ENCODE data around the gene RASA3. TPM values are rescaled to one million over a fixed set of nuclear protein-coding genes. Genes with fewer than 3 reads are reported as not detected.

RASA3 gene
- total RNA-seq, 1 experiment from 2014 or later = 18.6 TPM

- CTCF ChIA-PET = no interaction called here
- H3K36me3 ChIP-seq (ENCODE audit: control insufficient read depth in 1 of 2, insufficient read depth in 2 of 2, low read length in 2 of 2) = no peaks in the 10 kb centered on the region
- no peaks in the 10 kb centered on the region for H3K9me2 ChIP-seq (ENCODE audit: insufficient read depth)
- H3K27me3 ChIP-seq (ENCODE audit: insufficient read depth, low read length) = no peaks in the 10 kb centered on the region
- RAD21 ChIA-PET (ENCODE audit: low non-redundant PET in 1 of 2, low total read pairs in 2 of 2, uncharacterized antibody in 2 of 2, unreplicated experiment in 2 of 2) = no interaction called here
- no peaks in the 10 kb centered on the region; a peak in 1 of 4 replicates for H3K9me3 ChIP-seq (ENCODE audit: control insufficient read depth in 1 of 2, insufficient read depth in 1 of 2, low read depth in 1 of 2, low read length in 2 of 2)
- no peaks in the 10 kb centered on the region for H3K4me1 ChIP-seq (ENCODE audit: control insufficient read depth in 1 of 2, insufficient read depth in 2 of 2, low read length in 2 of 2)
- no peak overlapping the region for H3K4me2 ChIP-seq (ENCODE audit: low read length)
- no peaks in the 10 kb centered on the region for H3K79me2 ChIP-seq (ENCODE audit: insufficient read depth, low read length)
- DNase-seq (ENCODE audit: low read depth, low spot score) (no peak), ATAC-seq (no peak)
- POLR2A ChIA-PET = no interaction called here
- H3K4me3 ChIP-seq (replicated peaks in 1 of 2; ENCODE audit: low read depth in 1 of 2, low read length in 2 of 2) = no peak overlapping the region
- TF ChIP-seq, protein P1, sequence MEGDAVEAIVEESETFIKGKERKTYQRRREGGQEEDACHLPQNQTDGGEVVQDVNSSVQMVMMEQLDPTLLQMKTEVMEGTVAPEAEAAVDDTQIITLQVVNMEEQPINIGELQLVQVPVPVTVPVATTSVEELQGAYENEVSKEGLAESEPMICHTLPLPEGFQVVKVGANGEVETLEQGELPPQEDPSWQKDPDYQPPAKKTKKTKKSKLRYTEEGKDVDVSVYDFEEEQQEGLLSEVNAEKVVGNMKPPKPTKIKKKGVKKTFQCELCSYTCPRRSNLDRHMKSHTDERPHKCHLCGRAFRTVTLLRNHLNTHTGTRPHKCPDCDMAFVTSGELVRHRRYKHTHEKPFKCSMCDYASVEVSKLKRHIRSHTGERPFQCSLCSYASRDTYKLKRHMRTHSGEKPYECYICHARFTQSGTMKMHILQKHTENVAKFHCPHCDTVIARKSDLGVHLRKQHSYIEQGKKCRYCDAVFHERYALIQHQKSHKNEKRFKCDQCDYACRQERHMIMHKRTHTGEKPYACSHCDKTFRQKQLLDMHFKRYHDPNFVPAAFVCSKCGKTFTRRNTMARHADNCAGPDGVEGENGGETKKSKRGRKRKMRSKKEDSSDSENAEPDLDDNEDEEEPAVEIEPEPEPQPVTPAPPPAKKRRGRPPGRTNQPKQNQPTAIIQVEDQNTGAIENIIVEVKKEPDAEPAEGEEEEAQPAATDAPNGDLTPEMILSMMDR (IDR thresholded peaks at IDR 0.05 in 2 of 3, conservative IDR thresholded peaks at IDR 0.05 in 1 of 3; ENCODE audit: borderline replicate concordance in 1 of 3, insufficient read depth in 1 of 3, low read depth in 2 of 3, low read length in 2 of 3) = no peak
- no peak for TF ChIP-seq SP1 (IDR thresholded peaks at IDR 0.05; ENCODE audit: low read depth)
- TF ChIP-seq MAX (IDR thresholded peaks at IDR 0.05) = no peak
- TF ChIP-seq ZFX (IDR thresholded peaks at IDR 0.05) = no peak
- no peak for TF ChIP-seq EZH2phosphoT487 (IDR thresholded peaks at IDR 0.05; ENCODE audit: borderline replicate concordance)
- no peak for TF ChIP-seq EZH2 (IDR thresholded peaks at IDR 0.05)
- TF ChIP-seq ZNF274 (IDR thresholded peaks at IDR 0.05; ENCODE audit: low read depth, low read length) = no peak
- TF ChIP-seq RAD21 (IDR thresholded peaks at IDR 0.05; ENCODE audit: low read depth) = no peak
- TF ChIP-seq ELF1 (IDR thresholded peaks at IDR 0.05; ENCODE audit: borderline replicate concordance, low read depth) = no peak
- TF ChIP-seq YY1 (IDR thresholded peaks at IDR 0.05; ENCODE audit: extremely low read depth, insufficient replicate concordance, low read depth, low read length) = no peak
- no peak for TF ChIP-seq JUND (IDR thresholded peaks at IDR 0.05)
- no peak for TF ChIP-seq CBX3 (IDR thresholded peaks at IDR 0.05; ENCODE audit: low read depth)
- no peak for TF ChIP-seq ZBTB33 (IDR thresholded peaks at IDR 0.05; ENCODE audit: extremely low read depth, insufficient replicate concordance, low read length)
- no peak overlapping the region for H3K27ac ChIP-seq (ENCODE audit: low read depth, low read length)
- BruUV-seq (replicated peaks) = no TSS peak
- H2AFZ ChIP-seq (ENCODE audit: low read depth, low read length, poor library complexity, severe bottlenecking) = no peak overlapping the region
- intact Hi-C loops (cut with micrococcal nuclease) = no loop called here
- no peak overlapping the region for H3K9ac ChIP-seq (ENCODE audit: low read length)
- H4K20me1 ChIP-seq (ENCODE audit: insufficient read depth) = no peaks in the 10 kb centered on the region
Observed at GRCh38 chr13:114025714-114026431, 106.5 kb downstream of the RASA3 start.

Data from HCT116 (cell line).